HEK293T (cell line): ENCODE measurements around the gene IFI27L1.

ENCODE experiments used
- ARNT ChIP-seq: fragments of 450-650 bp; IDR thresholded peaks from 2 replicates; pipeline ENCODE4 v1.6.1; 2017; ENCODE audit warnings: mild to moderate bottlenecking
- LEF1 ChIP-seq: fragments of 450-650 bp; IDR thresholded peaks from 2 replicates; pipeline ENCODE4 v1.6.1; 2017; ENCODE audit warnings: mild to moderate bottlenecking, borderline replicate concordance
- NFRKB ChIP-seq: fragments of 450-650 bp; IDR thresholded peaks from 2 replicates; pipeline ENCODE4 v1.6.1; 2016; ENCODE audit warnings: mild to moderate bottlenecking, moderate library complexity
- SUZ12 ChIP-seq: fragments of 450-650 bp; IDR thresholded peaks from 2 replicates; pipeline ENCODE4 v1.6.1; 2016; ENCODE audit warnings: mild to moderate bottlenecking

- no peak for TF ChIP-seq SUZ12
- TF ChIP-seq NFRKB = no peak
- TF ChIP-seq ARNT = no peak
- TF ChIP-seq LEF1 = no peak
These were observed 18.7 kb upstream of the IFI27L1 start for GRCh38 chr14:94062344-94062940.
